ENCODE data around the gene PPP1R26. TPM values are rescaled to one million over a fixed set of nuclear protein-coding genes. Genes with fewer than 3 reads are reported as not detected.

PPP1R26 gene
- total and polyA plus RNA-seq, 2 of the 8 experiments (the other 6 are each of a cell fraction or from before 2014, with no cell fraction given): 9.8 to 32.7 TPM

DNA sequence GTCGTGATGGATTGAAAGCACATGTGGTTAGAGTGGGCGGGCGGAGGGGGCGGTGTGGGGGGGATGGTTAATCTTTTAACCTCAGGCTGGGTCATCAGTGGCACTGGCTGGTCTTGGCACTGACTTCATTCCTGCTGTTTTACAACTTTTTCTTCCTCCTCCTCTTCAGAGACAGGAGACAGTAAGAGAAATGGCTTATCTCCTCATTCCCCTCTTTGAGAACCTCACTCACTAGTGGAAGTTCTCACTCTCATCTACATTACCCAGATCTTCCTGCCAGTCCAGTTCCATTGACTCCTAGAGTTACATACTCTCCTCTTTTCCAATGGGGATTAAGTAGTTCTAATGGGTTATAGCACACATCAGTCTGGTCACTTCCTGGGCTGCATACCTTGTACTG, 42.3 kb upstream of the PPP1R26 start:
- no peaks in the 10 kb centered on the region for H3K79me1 ChIP-seq (ENCODE audit: low read depth, low read length)
- WGBS, 2 experiments (ENCODE audit: extremely low coverage in 1 of 2, insufficient coverage in 1 of 2, insufficient read length in 1 of 2, insufficient replicate concordance in 2 of 2, low coverage in 1 of 2, low lambda C conversion rate in 2 of 2, missing lambda C conversion rate in 1 of 2): 83% methylated on average over 1 of the region's 4 CpGs; no CpG with 5 or more reads in 1 of the 2 experiments
- no peak overlapping the region for H3K56ac ChIP-seq (replicated peaks; ENCODE audit: insufficient read length, low read depth, low read length)
- H3K36me3 ChIP-seq (ENCODE audit: control insufficient read depth in 2 of 4, insufficient read depth in 4 of 4, low read length in 3 of 4): no peaks in the 10 kb centered on the region
- H3K23ac ChIP-seq (ENCODE audit: insufficient read length): no peak overlapping the region
- H3K9me3 ChIP-seq (ENCODE audit: insufficient read depth in 2 of 2, low read depth in 1 of 2, low read length in 1 of 2): peaks cover 2 to 4% of the 10 kb centered on the region in 2 experiments; a peak in 2 of 4 replicates
- no peak overlapping the region for H2BK5ac ChIP-seq (ENCODE audit: low read depth, low read length)
- ChIA-PET POLR2A (ENCODE audit: partially characterized antibody) (no interaction called here), CTCF (ENCODE audit: partially characterized antibody) (interaction anchor here (0.6 kb wide), 1 partner anchor 178 kb away, joined by 3 read pairs; no protein-coding TSS in a partner anchor)
- H3K79me2 ChIP-seq (ENCODE audit: control insufficient read depth in 1 of 2, insufficient read depth in 2 of 2, low read length in 2 of 2): no peaks in the 10 kb centered on the region
- no peak overlapping the region for H2BK12ac ChIP-seq (ENCODE audit: low read depth, low read length)
- no peaks in the 10 kb centered on the region for H3K27me3 ChIP-seq (replicated peaks in 1 of 4; ENCODE audit: control insufficient read depth in 3 of 4, extremely low read depth in 1 of 4, insufficient read depth in 3 of 4, low read length in 3 of 4)
- DNase-seq (ENCODE audit: low read depth in 1 of 2, low spot score in 2 of 2): no peak
- no peak overlapping the region for H3K4ac ChIP-seq (replicated peaks; ENCODE audit: insufficient read length, low read depth, low read length)
- no peak overlapping the region for H4K5ac ChIP-seq (ENCODE audit: insufficient read length, low read depth, low read length)
- H2BK120ac ChIP-seq (replicated peaks; ENCODE audit: low read depth, low read length): no peak overlapping the region
- no peaks in the 10 kb centered on the region for H3K4me1 ChIP-seq (replicated peaks in 1 of 4; ENCODE audit: control insufficient read depth in 3 of 4, insufficient read depth in 4 of 4, low read length in 3 of 4)
- H3K4me3 ChIP-seq (ENCODE audit: extremely low read depth in 1 of 4, insufficient read depth in 2 of 4, low read depth in 3 of 4, low read length in 4 of 4): no peak overlapping the region
- no peak overlapping the region for H3K14ac ChIP-seq (ENCODE audit: insufficient read length)
- no peak overlapping the region for H2AK5ac ChIP-seq (ENCODE audit: low read depth, low read length)
- no peak overlapping the region for H3K18ac ChIP-seq (ENCODE audit: extremely low read depth, low read length)
- no peaks in the 10 kb centered on the region for H3K23me2 ChIP-seq (ENCODE audit: low read depth, low read length)
- H4K8ac ChIP-seq (ENCODE audit: extremely low read depth, insufficient read depth, low read length): no peak overlapping the region
- H2AFZ ChIP-seq (ENCODE audit: low read length): no peak overlapping the region
- H4K91ac ChIP-seq (replicated peaks; ENCODE audit: insufficient read length, low read length): no peak overlapping the region
- H3K27ac ChIP-seq (ENCODE audit: low read depth, low read length): no peak overlapping the region
- H4K20me1 ChIP-seq (replicated peaks in 1 of 2; ENCODE audit: control insufficient read depth in 1 of 2, insufficient read depth in 2 of 2, low read length in 2 of 2): no peaks in the 10 kb centered on the region
- H2BK15ac ChIP-seq (ENCODE audit: low read length): no peak overlapping the region
- H2BK20ac ChIP-seq (ENCODE audit: low read length): no peak overlapping the region
- H3K9ac ChIP-seq (replicated peaks in 1 of 4; ENCODE audit: extremely low read depth in 1 of 4, low read depth in 3 of 4, low read length in 3 of 4): no peak overlapping the region
- no peak for FAIRE-seq
- H3K4me2 ChIP-seq (ENCODE audit: insufficient read depth in 1 of 2, low read depth in 2 of 2, low read length in 2 of 2): no peak overlapping the region
- TF ChIP-seq KDM5A (IDR thresholded peaks at IDR 0.05; ENCODE audit: low read length) (no peak), TBP (IDR thresholded peaks at IDR 0.05; ENCODE audit: low read depth, low read length) (no peak), RAD21 (IDR thresholded peaks at IDR 0.05 in 1 of 2, conservative IDR thresholded peaks at IDR 0.05 in 1 of 2; ENCODE audit: low read depth in 2 of 2, low read length in 2 of 2) (no peak)
